Kidney (tissue), 14 donors: ENCODE measurements around the gene CHMP4A. TPM values are rescaled to one million over a fixed set of nuclear protein-coding genes. Genes with fewer than 3 reads are reported as not detected.

Experiments
- DNase-seq, 5 donors: peaks; one replicate each; pipeline ENCODE4 v3.0.0-alpha.2; 2013 to 2020
- FAIRE-seq: peaks from 2 replicates; lab custom pipeline; 2012; peaks lifted over from hg19 to GRCh38; lab: Jason Lieb, UNC
- H3K27ac ChIP-seq, 2 donors: one replicate each; pipeline ENCODE4 v1.7.0; 2013; ENCODE audit warnings: low read depth in 2 of 2, low read length in 2 of 2, inconsistent platforms in 1 of 2
- H3K27me3 ChIP-seq: one replicate; pipeline ENCODE4 v1.7.1; 2013; ENCODE audit warnings: low read length, inconsistent platforms; ENCODE audit not compliant: control insufficient read depth, insufficient read depth
- H3K36me3 ChIP-seq, 3 donors: one replicate each; pipeline versions ENCODE4 v1.7.0 to v1.7.1; 2013; ENCODE audit warnings: low read length in 3 of 3, control low read depth in 1 of 3, inconsistent platforms in 1 of 3; ENCODE audit not compliant: insufficient read depth in 3 of 3, control insufficient read depth in 2 of 3
- H3K4me1 ChIP-seq, 3 donors: one replicate each; pipeline versions ENCODE4 v1.7.0 to v1.7.1; 2013; ENCODE audit warnings: low read length in 3 of 3, inconsistent platforms in 1 of 3, low read depth in 1 of 3; ENCODE audit not compliant: control insufficient read depth in 2 of 3, insufficient read depth in 2 of 3
- H3K4me3 ChIP-seq, 3 donors: one replicate each; pipeline versions ENCODE4 v1.7.0 to v1.8.1; 2013; ENCODE audit warnings: low read length in 3 of 3, control low read depth in 1 of 3, inconsistent platforms in 1 of 3
- H3K9ac ChIP-seq, 3 donors: one replicate each; pipeline versions ENCODE4 v1.7.0 to v1.7.1; 2013; ENCODE audit warnings: low read length in 3 of 3, control low read depth in 1 of 3, inconsistent platforms in 1 of 3
- H3K9me3 ChIP-seq, 3 donors: one replicate each; pipeline versions ENCODE4 v1.7.0 to v1.7.1; 2013; ENCODE audit warnings: low read length in 3 of 3, control low read depth in 1 of 3, inconsistent platforms in 1 of 3; ENCODE audit not compliant: control insufficient read depth in 2 of 3, insufficient read depth in 1 of 3
- CTCF ChIP-seq: IDR thresholded peaks from 3 replicates; pipeline ENCODE4 v1.5.1; 2012; ENCODE audit warnings: mild to moderate bottlenecking, moderate library complexity, borderline replicate concordance; ENCODE audit not compliant: insufficient read depth; ENCODE audit errors: extremely low read depth
- intact Hi-C: fragments of 100-400 bp; cut with DNase I; formaldehyde crosslinking; loops from one replicate; pipeline ENCODE4 v1.11.1; 2022
- polyA plus RNA-seq: library from polyadenylated mRNA; stranded (reverse); fragments of 350-450 nt; fragmentation: Illumina TruSeq; extraction: RNeasy Lipid Tissue Mini Kit (QIAGEN cat#74804); gene quantifications from one replicate; pipeline ENCODE4 v1.2.3, GENCODE V29; 2014; ENCODE audit warnings: low read depth, low replicate concordance; ENCODE audit not compliant: insufficient read depth
- total RNA-seq: library from RNA; stranded (reverse); fragmentation: NEBNext Ultra II Directional; extraction: Animal tissue kit (Norgen Biotek cat#: 25700); gene quantifications from one replicate; pipeline ENCODE4 v1.2.1, GENCODE V29; 2021
- donor health status: control.
- donor health status: control.
- donor health status: control.
- donor health status: control.
- donor health status: control.
- donor health status: DM: yes; HTN: yes; CAD: no.
- donor health status: Normal renal cell carcinoma (clear cell type).

Gene CHMP4A
- total and polyA plus RNA-seq, 2 donors from 2014 or later = 65.1 to 72.2 TPM

GRCh38 chr14:24259282-24260025 lies 46.2 kb upstream of the CHMP4A start:
- H3K9ac ChIP-seq = no peak overlapping the region
- H3K4me3 ChIP-seq = no peak overlapping the region
- no peaks in the 10 kb centered on the region for H3K27me3 ChIP-seq
- H3K9me3 ChIP-seq = no peaks in the 10 kb centered on the region
- H3K27ac ChIP-seq = peak overlapping the region in 1 of 2 donors; percentile 18
- FAIRE-seq (no peak), DNase-seq (peak in 2 of 5 donors; percentile 40 to 88)
- intact Hi-C loops = loop anchor here (10.0 kb wide), 1 partner anchor 45 kb away; the partner anchor contains the start of gene CIDEB
- no peak for TF ChIP-seq CTCF
- peaks cover 0 to 7% (median 2%) of the 10 kb centered on the region in 3 donors for H3K36me3 ChIP-seq
- peaks cover 0 to 3% (median 0%) of the 10 kb centered on the region in 3 donors for H3K4me1 ChIP-seq

GRCh38 chr14:24258548-24259265 lies 45.4 kb upstream of the CHMP4A start:
- Histone ChIP-seq H3K36me3 (peaks cover 0 to 7% (median 2%) of the 10 kb centered on the region in 3 donors), H3K9ac (peak overlapping the region in 1 of 3 donors; percentile 12), H3K27me3 (no peaks in the 10 kb centered on the region), H3K4me3 (no peak overlapping the region), H3K9me3 (no peaks in the 10 kb centered on the region), H3K27ac (no peak overlapping the region), H3K4me1 (peaks cover 0 to 3% (median 0%) of the 10 kb centered on the region in 3 donors)
- intact Hi-C loops = loop anchor here (10.0 kb wide), 1 partner anchor 46 kb away; the partner anchor contains the start of gene CIDEB
- no peak for TF ChIP-seq CTCF
- FAIRE-seq (no peak), DNase-seq (no peak)

GRCh38 chr14:24258119-24258518 lies 44.8 kb upstream of the CHMP4A start:
- Histone ChIP-seq H3K9me3 (no peaks in the 10 kb centered on the region), H3K9ac (no peak overlapping the region), H3K27ac (no peak overlapping the region), H3K36me3 (peaks cover 0 to 7% (median 2%) of the 10 kb centered on the region in 3 donors), H3K4me3 (no peak overlapping the region), H3K4me1 (peaks cover 0 to 3% (median 0%) of the 10 kb centered on the region in 3 donors), H3K27me3 (no peaks in the 10 kb centered on the region)
- intact Hi-C loops = loop anchor here (10.0 kb wide), 1 partner anchor 47 kb away; the partner anchor contains the start of gene CIDEB
- FAIRE-seq (no peak), DNase-seq (peak in 1 of 5 donors; percentile 62)
- no peak for TF ChIP-seq CTCF
